HepG2 (cell line): Measurements from ENCODE around the gene DNASE2. TPM values are rescaled to one million over a fixed set of nuclear protein-coding genes. Genes with fewer than 3 reads are reported as not detected.

Experiments
- EHMT2 ChIP-seq: fragments of 200-600 bp; sonication (generic); IDR thresholded peaks from 2 replicates; pipeline ENCODE4 v1.7.0; 2017; ENCODE audit warnings: antibody characterized with exemption, low read depth, low read length, borderline replicate concordance
- ELF3 ChIP-seq: IDR thresholded peaks from 2 replicates; pipeline ENCODE4 v1.6.1; 2016; ENCODE audit warnings: missing genetic modification reagents, missing compliant biosample characterization
- GABPB1 ChIP-seq: IDR thresholded peaks from 2 replicates; pipeline ENCODE4 v1.6.1; 2016; ENCODE audit warnings: mild to moderate bottlenecking, missing genetic modification reagents, moderate library complexity, missing compliant biosample characterization
- GPN1 ChIP-seq: sonication (generic); formaldehyde crosslinking; IDR thresholded peaks from 2 replicates; pipeline ENCODE4 v1.5.1; 2020; ENCODE audit warnings: missing genetic modification reagents, borderline replicate concordance
- HNF1B ChIP-seq: sonication (generic); formaldehyde crosslinking; IDR thresholded peaks from 2 replicates; pipeline ENCODE4 v1.5.1; 2020; ENCODE audit warnings: mild to moderate bottlenecking, moderate library complexity, missing genetic modification reagents
- MED13 ChIP-seq: sonication (generic); formaldehyde crosslinking; IDR thresholded peaks from 2 replicates; pipeline ENCODE4 v1.5.0; 2020; ENCODE audit warnings: missing genetic modification reagents
- MIER2 ChIP-seq: IDR thresholded peaks from 2 replicates; pipeline ENCODE4 v1.6.1; 2016; ENCODE audit warnings: missing biosample characterization, missing genetic modification reagents
- MTF2 ChIP-seq: sonication (generic); formaldehyde crosslinking; IDR thresholded peaks from 2 replicates; pipeline ENCODE4 v1.5.0; 2020; ENCODE audit warnings: missing genetic modification reagents, borderline replicate concordance
- MYC ChIP-seq: sonication (generic); formaldehyde crosslinking; IDR thresholded peaks from 2 replicates; pipeline ENCODE4 v1.9.0; 2021; ENCODE audit warnings: missing genetic modification reagents, borderline replicate concordance
- NBN ChIP-seq: fragments of 450-650 bp; conservative IDR thresholded peaks from 2 replicates; pipeline ENCODE4 v1.6.1; 2017
- NKX3-1 ChIP-seq: sonication (generic); formaldehyde crosslinking; IDR thresholded peaks from 2 replicates; pipeline ENCODE4 v1.5.0; 2020; ENCODE audit warnings: missing genetic modification reagents
- NR0B2 ChIP-seq: sonication (generic); formaldehyde crosslinking; IDR thresholded peaks from 2 replicates; pipeline ENCODE4 v1.4.0; 2020; ENCODE audit warnings: mild to moderate bottlenecking, missing genetic modification reagents
- RXRB ChIP-seq: IDR thresholded peaks from 2 replicates; pipeline ENCODE4 v1.6.1; 2016; ENCODE audit warnings: borderline replicate concordance, missing genetic modification reagents, missing compliant biosample characterization
- SAFB2 ChIP-seq: sonication (generic); formaldehyde crosslinking; IDR thresholded peaks from 2 replicates; pipeline ENCODE4 v1.5.1; 2020; ENCODE audit warnings: missing genetic modification reagents, low read depth, mild to moderate bottlenecking, borderline replicate concordance
- SMAD9 ChIP-seq: sonication (generic); formaldehyde crosslinking; IDR thresholded peaks from 2 replicates; pipeline ENCODE4 v1.5.1; 2020; ENCODE audit warnings: mild to moderate bottlenecking, missing genetic modification reagents
- SOX6 ChIP-seq, 2 experiments: fragments of 450-650 bp in 1 of 2; sonication (generic) in 1 of 2; formaldehyde crosslinking in 1 of 2; IDR thresholded peaks; 2 replicates each; pipeline versions ENCODE4 v1.4.0 to v1.6.1; 2017 to 2020; ENCODE audit warnings: antibody characterized with exemption in 1 of 2, mild to moderate bottlenecking in 1 of 2, missing genetic modification reagents in 1 of 2
- TAF1 ChIP-seq: sonication (generic); formaldehyde crosslinking; IDR thresholded peaks from 2 replicates; pipeline ENCODE4 v1.4.0; 2020; ENCODE audit warnings: missing genetic modification reagents
- TOE1 ChIP-seq: sonication (generic); formaldehyde crosslinking; IDR thresholded peaks from 2 replicates; pipeline ENCODE4 v1.4.0; 2020; ENCODE audit warnings: mild to moderate bottlenecking, missing genetic modification reagents
- YEATS2 ChIP-seq: sonication (generic); formaldehyde crosslinking; IDR thresholded peaks from 2 replicates; pipeline ENCODE4 v1.4.0; 2020; ENCODE audit warnings: missing genetic modification reagents, borderline replicate concordance
- ZNF432 ChIP-seq: sonication (generic); formaldehyde crosslinking; IDR thresholded peaks from 2 replicates; pipeline ENCODE4 v1.5.0; 2020; ENCODE audit warnings: missing genetic modification reagents, mild to moderate bottlenecking, borderline replicate concordance
- polyA plus RNA-seq, 8 experiments: library from polyadenylated mRNA; depleted of rRNA in 3 of 8; stranded (reverse) in 7 of 8; unstranded in 1 of 8; fragments of >200 nt; fragmentation: Illumina TruSeq in 4 of 8; extraction: Trizol in 4 of 8; gene quantifications; 2 replicates each; pipeline versions ENCODE4 v1.2.1 to v1.2.3, GENCODE V29; 2011 to 2016; ENCODE audit warnings: low read depth in 4 of 8, missing spikeins in 1 of 8, mixed read lengths in 1 of 8; ENCODE audit not compliant: insufficient read depth in 1 of 8
- total RNA-seq, 5 experiments: library from RNA; depleted of rRNA; stranded (reverse); fragments of >200 nt; fragmentation: Illumina TruSeq; extraction: Trizol; gene quantifications; 2 replicates each; pipeline ENCODE4 v1.2.3, GENCODE V29; 2016; ENCODE audit warnings: low read depth in 1 of 5
- TF ChIP-seq, protein P1 (sequence below): IDR thresholded peaks from 2 replicates; pipeline ENCODE4 v1.6.1; 2016; ENCODE audit warnings: missing compliant biosample characterization, missing genetic modification reagents, borderline replicate concordance
- TF ChIP-seq, protein P2 (sequence below): sonication (generic); formaldehyde crosslinking; IDR thresholded peaks from 2 replicates; pipeline ENCODE4 v1.4.0; 2020; ENCODE audit warnings: missing genetic modification reagents
- TF ChIP-seq, protein P3 (sequence below): sonication (generic); formaldehyde crosslinking; IDR thresholded peaks from 2 replicates; pipeline ENCODE4 v1.4.0; 2020; ENCODE audit warnings: missing genetic modification reagents

Gene DNASE2
- total and polyA plus RNA-seq, 2 of the 13 experiments (the other 11 are each of a cell fraction or from before 2014, with no cell fraction given): 7.5 to 16.2 TPM

DNA sequence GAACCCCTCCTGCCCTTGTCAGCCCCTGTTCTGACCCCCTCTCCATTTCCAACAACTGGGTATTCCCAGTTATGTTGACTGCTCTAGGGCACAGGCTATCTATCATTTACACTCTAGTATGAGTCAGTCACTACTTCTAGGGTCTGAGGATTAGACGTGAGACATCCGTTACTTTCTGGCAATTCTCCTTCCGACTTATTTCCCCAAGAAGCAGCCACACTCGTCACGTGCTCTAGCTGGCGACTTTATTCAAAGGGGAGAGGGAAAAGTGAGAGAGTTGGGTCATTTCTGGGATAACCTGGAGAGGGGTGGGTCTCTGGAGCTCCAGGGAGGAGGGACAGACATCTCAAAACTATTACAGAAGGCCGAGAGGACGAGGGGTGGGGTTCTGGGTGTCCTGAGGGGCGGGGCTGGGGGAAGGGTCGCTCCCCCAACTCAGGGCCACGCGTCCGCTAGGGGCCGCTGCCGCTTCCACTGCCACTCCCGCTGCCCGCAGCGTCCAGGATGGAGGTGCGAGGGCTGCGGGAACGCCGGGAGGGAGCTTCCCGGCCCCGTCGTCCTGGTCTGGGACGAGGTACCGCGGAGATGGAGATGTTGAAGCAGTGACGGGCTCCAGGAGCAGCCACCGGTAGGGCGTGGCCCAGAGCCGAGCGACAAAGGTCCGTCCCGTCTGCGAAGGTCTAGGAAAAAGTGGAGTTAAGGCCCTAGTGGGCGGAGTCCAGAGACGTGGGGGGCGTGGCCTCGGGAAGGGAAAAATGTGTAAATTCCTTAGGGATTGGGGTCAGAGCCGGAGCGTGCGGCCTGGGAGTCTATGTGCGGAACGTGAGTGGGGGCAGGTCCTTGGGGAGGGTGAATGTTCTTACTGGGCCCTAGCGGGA, 55.8 kb downstream of the DNASE2 start (continued):
- 0 out of 2 replicates have a peak, but pooled peaks have one; percentile 20 for TF ChIP-seq MIER2 (CRISPR knock-in tag)
- TF ChIP-seq TOE1 (CRISPR knock-in tag): no peak
- TF ChIP-seq ELF3 (CRISPR knock-in tag): peak; percentile 40; the same call in 1 of the 2 replicates
- TF ChIP-seq GABPB1 (CRISPR knock-in tag): peak; percentile 69
- no peak for TF ChIP-seq SOX6 (IDR thresholded peaks at IDR 0.05)
- TF ChIP-seq SOX6 (CRISPR knock-in tag; IDR thresholded peaks at IDR 0.05): 0 out of 2 replicates have a peak, but pooled peaks have one; percentile 18
- TF ChIP-seq NR0B2 (CRISPR knock-in tag): peak; percentile 18; the same call in 1 of the 2 replicates
- TF ChIP-seq NKX3-1 (CRISPR knock-in tag): 0 out of 2 replicates have a peak, but pooled peaks have one; percentile 24
- TF ChIP-seq, protein P1, sequence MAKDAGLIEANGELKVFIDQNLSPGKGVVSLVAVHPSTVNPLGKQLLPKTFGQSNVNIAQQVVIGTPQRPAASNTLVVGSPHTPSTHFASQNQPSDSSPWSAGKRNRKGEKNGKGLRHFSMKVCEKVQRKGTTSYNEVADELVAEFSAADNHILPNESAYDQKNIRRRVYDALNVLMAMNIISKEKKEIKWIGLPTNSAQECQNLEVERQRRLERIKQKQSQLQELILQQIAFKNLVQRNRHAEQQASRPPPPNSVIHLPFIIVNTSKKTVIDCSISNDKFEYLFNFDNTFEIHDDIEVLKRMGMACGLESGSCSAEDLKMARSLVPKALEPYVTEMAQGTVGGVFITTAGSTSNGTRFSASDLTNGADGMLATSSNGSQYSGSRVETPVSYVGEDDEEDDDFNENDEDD (CRISPR knock-in tag): peak; percentile 92
- TF ChIP-seq HNF1B (CRISPR knock-in tag): 0 out of 2 replicates have a peak, but pooled peaks have one; percentile 24
- no peak for TF ChIP-seq EHMT2
- no peak for TF ChIP-seq NBN
- no peak for TF ChIP-seq ZNF432 (CRISPR knock-in tag)
- 0 out of 2 replicates have a peak, but pooled peaks have one; percentile 28 for TF ChIP-seq RXRB
- TF ChIP-seq, protein P2, sequence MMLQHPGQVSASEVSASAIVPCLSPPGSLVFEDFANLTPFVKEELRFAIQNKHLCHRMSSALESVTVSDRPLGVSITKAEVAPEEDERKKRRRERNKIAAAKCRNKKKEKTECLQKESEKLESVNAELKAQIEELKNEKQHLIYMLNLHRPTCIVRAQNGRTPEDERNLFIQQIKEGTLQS (CRISPR knock-in tag): no peak
- TF ChIP-seq TAF1 (CRISPR knock-in tag): no peak
- TF ChIP-seq SAFB2 (CRISPR knock-in tag): 0 out of 2 replicates have a peak, but pooled peaks have one; percentile 45
- no peak for TF ChIP-seq SMAD9 (CRISPR knock-in tag)
- 0 out of 2 replicates have a peak, but pooled peaks have one; percentile 41 for TF ChIP-seq GPN1 (CRISPR knock-in tag)
- peak; percentile 30; the same call in 1 of the 2 replicates for TF ChIP-seq MYC
- no peak for TF ChIP-seq MTF2
- no peak for TF ChIP-seq MED13 (CRISPR knock-in tag)
- TF ChIP-seq, protein P3, sequence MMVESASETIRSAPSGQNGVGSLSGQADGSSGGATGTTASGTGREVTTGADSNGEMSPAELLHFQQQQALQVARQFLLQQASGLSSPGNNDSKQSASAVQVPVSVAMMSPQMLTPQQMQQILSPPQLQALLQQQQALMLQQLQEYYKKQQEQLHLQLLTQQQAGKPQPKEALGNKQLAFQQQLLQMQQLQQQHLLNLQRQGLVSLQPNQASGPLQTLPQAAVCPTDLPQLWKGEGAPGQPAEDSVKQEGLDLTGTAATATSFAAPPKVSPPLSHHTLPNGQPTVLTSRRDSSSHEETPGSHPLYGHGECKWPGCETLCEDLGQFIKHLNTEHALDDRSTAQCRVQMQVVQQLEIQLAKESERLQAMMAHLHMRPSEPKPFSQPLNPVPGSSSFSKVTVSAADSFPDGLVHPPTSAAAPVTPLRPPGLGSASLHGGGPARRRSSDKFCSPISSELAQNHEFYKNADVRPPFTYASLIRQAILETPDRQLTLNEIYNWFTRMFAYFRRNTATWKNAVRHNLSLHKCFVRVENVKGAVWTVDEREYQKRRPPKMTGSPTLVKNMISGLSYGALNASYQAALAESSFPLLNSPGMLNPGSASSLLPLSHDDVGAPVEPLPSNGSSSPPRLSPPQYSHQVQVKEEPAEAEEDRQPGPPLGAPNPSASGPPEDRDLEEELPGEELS: 0 out of 2 replicates have a peak, but pooled peaks have one; percentile 13
- TF ChIP-seq YEATS2 (CRISPR knock-in tag): peak; percentile 47; the same call in 1 of the 2 replicates
